Pulmonary artery endothelial cell (primary cell): ENCODE data around the gene ALDH3A1. TPM values are rescaled to one million over a fixed set of nuclear protein-coding genes. Genes with fewer than 3 reads are reported as not detected.
"Not testable (repeated sequence)": the region's sequence is repeated elsewhere in the genome, so short reads cannot be mapped to it uniquely, and the experiment has no call there.

ENCODE experiments used
- DNase-seq: peaks from one replicate; pipeline ENCODE4 v3.0.0-alpha.2; 2011; ENCODE audit warnings: low read depth, low spot score
- total RNA-seq: library from RNA; depleted of rRNA; stranded (reverse); fragments of >200 nt; gene quantifications from 2 replicates; pipeline ENCODE4 v1.2.3, GENCODE V29; 2014

The ALDH3A1 gene
- 1.5 and 1.8 TPM in 2 replicates for total RNA-seq

DNA sequence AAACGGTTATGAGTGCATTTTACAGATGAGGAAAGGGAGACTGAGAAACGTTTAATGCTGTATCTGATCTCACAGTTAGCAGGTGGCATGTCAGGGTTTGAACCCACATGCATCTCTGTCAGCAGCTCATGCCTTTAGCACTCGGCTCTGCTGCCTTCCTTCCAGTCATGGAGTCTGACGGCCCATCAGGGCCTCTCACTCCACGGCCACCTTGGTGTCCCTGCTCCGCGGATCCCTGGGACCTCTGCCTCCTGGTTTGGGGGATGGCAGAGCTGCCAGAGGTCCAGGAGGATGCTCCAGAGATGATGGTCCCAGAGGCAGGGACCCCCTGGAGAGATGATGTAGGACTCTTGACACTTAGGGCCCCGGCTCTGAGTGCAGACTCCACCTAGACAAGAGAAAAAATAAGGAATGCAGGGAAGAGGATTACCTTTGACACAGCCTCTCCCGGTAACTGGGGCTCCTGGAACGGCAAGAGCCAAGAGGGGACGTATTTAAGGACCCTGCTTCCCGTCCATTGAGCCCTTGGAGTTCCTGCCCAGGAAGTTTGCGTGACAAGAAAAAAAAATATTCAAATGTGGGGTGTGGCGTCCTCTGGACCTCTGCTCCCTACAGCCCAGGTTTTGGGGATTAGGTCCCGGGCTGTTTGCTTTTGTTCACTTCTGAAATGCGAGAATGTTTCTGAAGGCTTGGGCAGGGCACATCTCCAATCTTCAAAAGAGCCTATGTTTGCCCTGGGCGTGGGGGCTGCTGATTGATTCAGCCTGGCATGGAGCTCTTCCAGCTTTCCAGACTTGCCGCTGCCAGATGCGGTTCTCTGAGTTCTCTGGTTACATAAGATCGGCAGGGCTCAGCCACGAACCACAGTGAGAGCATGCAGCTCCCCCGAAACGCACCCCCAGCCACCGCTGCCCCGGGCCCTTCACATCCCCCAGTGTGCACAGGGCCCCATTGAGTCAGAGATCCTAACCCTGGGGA, at the start of gene ALDH3A1:
TSS of gene ALDH3A1 (minus strand) at position 470 of the 978 bp plus-strand sequence. CDS start 3,169 bp downstream, outside the sequence.
- no peak for DNase-seq

DNA sequence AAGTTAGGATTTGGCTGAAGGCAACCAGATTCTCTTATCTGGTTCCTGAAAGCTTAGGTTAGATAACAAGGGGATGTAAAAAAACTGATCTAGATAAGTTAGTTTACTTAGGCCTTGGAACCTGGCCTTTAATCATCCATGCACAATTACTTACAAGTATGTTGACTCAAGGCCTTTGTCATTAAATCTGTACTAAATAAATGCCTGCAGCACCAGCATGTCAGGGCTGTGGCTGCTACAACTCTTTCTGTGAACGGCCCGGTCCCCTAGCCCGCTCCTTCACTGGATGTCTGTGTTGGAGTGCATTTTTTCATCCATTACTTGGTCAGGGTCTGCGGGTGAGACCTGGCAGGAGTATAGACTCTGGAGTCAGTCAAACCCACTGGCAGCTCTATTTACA, 48.4 kb upstream of the ALDH3A1 start:
- DNase-seq = no peak

DNA sequence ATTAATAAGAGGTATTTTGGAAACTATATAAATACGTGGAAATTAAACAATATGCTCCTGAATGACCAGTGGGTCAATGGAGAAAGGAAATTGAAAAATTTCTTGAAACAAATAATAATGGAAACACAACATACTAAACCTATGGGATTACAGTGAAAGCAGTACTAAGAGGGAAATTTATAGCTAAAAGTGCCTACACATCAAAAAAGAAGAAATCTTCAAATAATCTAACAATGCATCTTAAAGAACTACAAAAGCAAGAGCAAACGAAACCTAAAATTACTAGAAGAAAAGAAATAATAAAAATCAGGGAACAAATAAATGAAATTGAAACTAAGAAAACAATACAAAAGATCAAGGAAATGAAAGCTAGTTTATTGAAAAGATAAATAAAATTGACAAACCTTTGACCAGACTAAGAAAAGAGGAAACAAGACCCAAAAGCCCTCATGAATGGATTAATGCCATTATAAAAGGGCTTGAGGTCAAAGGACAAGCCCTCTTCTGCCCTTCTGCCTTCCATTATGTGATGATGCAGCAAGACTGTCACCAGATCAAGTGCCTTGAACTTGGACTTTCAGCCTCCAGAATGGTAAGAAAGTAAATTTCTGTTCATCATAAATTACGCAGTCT, 43.9 kb upstream of the ALDH3A1 start:
- no peak for DNase-seq

DNA sequence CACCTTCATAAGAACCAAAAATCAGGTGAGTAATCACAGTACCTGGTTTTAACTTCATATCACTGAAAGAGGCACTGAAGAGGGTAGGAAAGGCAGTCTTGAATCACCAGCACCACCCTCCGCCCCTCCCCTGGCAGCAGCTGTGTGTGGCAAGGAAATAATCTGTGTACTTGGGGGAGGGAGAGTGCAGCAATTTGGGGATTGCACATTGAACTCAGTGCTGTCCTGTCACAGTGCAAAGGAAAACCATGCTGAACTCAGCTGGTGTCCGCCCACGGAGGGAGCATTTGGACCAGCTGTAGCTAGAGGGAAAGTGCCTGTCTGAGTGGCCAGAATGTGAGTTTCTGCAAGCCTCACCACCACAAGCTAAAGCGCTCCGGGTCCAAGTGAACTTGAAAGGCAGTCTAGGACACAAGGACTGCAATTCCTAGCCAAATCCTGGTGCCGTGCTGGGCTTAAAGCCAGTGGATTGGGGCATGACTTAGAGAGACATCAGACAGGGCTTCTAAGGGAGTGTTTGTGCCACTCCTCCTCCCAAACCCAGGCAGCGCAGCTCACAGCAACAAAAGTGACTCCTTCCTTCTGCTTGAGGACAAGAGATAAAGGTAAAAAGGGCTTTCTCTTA, 39.7 kb upstream of the ALDH3A1 start:
- DNase-seq = no peak

DNA sequence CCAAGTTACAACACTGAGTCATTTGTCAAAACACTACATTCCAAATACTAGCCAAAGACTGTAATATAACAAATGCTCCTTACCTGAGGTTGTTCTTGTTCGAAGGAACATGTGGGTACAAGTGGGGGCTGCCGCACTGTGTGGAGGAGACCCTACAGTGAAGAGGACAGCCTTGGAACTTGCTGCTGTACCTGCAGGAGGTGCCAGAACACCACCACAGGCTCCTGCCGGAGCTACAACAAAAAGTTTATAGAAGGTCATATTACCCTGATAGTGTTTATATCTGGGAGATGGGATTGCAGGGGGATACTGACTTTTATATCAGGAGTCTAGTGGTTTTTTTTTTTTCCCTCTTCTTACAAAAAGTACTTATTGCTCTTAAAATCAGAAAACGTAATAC, 37.8 kb upstream of the ALDH3A1 start:
- DNase-seq = no peak

DNA sequence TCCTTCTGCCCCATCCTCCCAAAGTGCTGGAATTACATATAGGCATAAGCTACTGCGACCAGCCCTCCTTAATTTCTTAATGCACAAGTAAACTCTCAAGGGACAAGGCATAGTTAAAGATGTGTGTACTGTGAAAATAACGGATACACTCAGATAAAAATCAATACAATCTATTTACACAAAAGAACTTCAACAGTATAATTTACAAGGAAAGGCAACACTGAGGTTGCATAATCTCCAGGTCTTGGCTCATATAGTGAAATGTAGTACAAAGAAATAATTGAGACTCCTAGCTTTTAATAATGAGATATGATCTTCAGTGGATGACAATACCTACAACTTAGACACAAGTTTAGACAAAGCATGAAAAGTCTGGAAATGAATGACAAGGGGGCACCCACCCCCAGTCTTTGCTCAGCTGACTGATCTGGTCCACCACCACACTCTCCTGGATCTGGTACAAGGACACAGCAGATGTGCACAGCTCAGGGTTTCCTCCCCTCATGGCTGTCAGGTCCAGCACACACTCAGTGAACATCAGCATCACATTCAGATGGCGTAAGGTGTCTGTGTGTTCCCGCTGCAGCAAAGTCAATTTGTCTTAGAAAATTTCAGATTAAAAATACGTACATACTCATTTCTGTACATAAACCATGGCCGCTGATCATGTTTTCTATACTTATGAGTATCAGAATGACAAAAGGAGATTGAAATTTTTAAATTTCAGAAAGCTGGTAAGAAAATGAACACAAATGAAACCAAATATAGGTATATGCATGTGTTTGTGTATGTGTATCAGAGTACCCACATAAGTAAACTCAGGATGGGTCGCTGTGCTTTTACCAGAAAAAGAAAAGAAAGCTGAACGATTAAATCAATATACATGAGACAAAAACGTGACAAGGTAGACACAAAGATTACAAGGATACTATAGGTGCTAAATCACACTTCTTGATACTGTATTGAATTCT, 33.7 kb upstream of the ALDH3A1 start:
- DNase-seq = no peak

DNA sequence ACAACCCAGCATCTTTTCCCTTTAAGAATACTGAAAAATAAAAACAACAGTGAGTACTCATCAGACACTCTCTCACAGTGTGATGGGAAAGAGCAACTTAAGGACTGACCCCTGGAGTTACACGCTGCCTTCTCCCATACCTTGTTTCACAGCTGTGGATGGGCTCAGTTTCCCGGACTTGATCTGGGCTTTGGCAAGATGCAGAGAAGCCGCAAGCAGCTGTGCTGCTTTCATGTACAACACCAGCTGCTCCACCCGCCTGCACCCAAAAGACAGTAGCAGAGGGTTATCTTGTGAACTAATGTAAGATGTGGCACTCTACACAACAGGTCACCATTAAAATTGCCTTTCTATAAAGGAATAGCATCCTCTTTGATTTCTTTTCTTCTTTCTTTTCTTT, 32.7 kb upstream of the ALDH3A1 start:
- DNase-seq = no peak

DNA sequence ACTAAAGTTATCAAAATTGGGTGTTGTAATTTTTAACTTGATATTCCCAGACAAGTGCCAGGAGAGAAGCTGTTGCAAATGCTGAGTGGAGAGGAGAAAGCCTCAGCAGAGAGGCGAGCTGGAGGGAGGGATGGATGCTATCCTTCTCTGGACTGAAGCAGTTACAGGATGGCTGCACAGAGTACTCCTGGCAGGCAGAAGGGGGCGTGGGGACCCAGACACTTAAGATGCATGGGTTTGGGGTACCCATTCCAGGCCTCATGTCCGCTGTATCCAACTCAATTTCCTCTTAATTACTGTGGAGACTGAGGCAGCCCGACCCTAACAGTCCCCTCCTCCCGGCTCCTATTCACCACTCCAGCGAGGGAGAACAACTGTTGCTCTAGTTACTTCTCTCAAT, 25.4 kb upstream of the ALDH3A1 start:
- no peak for DNase-seq

DNA sequence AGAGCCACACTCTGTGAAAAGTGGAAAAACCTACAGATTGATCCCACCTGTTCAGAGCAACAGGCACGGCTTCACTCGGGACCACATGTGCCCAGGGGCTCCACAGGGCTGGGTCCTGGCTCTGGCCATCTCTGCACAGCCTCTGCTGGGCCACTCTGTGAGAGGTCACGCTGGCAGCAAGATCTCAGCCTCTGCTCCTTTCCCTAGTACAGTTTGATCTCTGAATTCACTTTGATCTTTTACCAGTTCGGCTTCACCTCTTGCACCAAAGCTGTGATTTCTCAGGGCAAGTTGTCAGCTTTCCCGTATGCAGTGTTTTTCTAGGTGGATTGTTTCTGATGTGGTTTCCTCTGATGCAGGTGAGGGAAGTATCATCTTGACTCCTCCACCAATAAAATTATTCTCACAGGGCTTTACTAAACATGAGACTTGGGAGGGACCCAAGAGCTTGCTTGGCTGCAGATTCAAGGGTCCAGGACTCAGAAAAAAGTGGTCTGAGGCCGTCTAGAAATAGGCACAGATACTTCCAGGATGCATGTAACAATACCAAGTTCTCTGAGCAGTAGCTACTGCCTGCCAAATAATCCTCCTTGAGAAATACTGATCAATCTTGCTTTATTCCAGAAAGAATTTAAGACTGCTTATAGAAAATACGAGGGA, 24.0 kb upstream of the ALDH3A1 start:
- no peak for DNase-seq

DNA sequence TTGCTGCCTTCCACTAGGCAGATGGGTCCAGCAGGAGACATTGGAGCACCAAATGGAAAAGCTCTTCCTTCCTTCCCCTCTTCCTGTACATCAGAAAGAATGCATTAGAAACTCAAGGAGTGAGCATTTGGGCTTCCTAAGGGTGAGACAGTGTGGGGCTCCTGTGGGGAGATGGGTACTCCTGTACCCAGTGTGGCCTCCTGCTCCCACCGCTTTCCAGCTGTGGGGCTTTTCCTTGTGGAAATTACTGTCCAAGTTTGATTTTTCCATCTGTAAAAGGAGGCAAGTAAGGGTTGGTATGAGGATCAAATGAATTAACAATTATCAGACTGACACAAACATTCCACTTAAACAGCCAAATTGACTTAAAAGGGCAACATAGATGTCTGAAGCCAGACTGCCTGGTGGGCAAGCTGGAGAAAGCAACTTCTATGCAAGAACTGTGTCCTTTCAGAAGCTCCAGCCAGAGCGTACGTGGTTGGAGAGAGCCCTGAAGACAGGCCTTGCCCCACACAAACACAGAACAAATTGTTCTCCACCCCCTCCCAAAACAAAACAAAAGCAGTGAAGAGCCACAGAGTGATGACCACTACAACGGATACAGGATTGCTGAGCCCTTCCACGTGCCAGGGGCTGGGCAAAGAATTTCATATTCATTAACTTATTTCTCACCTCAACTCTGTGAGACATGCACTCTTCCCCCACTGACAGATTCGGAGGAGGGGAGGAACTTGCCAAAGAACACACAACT, 23.1 kb upstream of the ALDH3A1 start:
- DNase-seq = no peak

DNA sequence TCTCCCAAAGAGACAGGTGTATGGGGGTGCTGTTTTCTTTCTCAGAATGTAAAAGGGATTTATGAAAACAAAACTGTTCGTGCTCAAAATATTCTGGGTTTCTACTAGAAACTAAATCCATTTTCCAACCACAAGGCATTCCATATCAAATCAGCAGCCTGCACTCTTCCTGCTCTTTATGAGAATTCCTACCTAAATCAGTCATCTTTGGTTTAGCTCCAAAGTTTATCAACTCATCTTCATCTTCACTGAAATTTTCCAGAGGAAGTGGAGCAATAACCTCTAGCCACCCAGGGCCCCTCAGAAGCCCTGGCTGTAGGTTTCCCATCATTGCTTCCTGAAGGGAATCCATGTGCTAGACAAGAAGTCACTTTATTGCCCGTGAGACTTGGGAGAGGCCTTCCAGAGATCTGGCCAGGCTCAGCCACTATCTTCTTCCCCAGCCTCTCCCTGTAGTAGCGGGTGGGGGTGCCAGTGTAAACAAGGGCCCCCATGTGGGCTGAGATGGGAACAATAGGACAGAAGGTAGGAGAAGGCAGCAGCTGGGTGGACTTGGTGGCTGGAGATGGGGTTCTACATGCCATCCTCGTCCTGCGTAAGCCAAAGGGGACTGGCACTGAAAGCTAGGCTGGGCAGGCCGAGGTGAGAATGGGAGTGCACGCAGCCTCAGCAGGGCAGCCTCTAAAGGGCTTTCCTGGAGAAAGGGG, 22.0 kb upstream of the ALDH3A1 start:
- DNase-seq = no peak

DNA sequence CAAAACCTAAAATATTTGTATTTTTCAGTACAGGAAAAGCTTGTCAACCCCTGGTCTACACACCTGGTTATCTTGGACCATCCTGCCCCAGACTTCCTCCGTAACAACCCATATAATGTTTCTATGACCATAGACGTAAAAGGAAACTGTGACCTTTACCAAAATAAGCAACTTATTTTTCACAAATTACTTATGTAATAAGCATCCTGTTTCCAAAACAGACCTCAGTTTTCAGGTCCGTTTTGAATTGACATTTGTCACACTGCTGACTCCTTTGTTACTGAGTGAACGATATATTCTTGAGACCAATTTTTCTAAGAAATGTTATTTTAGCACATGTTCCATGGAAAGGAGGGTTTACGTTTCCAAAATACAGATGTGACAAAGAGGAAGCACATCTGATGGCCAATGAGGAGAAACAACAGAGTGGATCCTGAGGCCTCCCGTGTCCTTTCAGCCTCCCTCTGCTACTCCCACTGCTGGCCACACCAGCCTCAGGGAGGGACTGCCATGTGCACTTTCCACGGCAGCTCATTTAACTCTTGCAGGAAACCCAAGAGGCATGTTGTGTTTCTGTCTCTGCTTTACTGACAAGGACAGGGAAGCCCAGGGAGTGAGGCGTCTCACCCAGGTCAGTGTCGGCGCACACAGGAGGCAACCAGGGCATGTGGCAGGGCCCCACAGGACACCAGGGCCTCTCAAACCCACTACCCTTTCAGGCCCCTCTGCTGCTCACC, 20.1 kb upstream of the ALDH3A1 start:
- DNase-seq = no peak

DNA sequence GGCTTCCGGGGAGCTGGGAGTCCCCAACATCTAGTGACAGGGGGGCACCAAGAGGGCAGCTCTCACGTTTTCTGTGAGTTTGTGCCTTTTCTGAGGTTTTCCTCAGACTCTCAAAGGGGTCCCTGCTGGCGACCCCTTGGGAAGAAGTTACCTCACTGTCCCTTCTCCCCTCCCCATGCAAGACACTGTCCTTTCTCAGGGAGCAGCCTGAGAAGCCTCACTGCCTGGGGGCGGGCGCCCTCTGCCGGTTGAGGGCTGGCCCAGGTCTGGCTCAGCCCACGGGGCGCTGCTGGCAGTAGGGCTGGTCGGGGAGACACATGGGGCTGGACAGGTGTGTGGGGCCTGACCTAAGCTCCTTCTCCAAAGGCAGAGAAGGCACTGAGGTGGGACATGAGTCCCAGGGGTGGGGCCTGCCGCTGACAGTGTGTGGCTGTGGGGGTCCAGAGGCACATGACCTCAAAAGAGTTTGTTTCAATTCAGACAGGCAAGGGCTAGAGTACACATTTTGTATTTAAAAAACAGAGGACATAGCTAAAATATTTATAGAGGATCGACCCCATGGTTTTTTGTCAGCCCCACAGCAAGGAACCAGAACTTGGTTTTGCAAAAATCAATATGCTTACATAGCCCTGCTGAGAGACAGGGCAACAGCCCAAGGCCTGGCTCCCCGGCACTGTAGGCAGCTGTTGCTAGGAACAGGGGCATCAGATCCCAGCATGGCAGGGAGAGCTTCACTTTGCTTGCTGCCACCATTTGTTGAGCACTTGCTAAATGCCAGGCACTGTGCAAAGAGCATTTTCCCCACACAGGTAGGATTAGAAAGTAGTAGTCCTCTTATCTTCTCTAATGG, 18.5 kb upstream of the ALDH3A1 start:
- peak; percentile 11 for DNase-seq

DNA sequence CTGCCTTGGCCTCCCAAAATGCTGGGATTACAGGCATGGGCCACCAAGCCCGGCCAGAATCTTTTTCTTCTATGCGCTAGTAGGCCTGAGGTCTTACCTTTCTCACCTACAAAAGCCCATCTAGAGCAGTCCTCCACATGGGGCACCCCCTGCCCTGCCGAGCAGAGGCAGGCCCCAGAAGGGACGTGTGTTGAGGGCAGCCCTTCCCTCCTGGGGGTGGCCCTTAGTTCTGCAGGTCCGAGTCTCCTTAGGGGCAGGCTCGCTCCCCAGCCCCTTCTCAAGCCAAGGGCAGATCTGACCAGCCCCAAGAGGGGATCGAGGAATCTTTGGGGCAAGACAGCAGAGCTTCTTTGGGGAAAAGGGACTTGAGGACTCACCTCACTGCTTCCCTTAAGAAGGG, 17.9 kb upstream of the ALDH3A1 start:
- no peak for DNase-seq

DNA sequence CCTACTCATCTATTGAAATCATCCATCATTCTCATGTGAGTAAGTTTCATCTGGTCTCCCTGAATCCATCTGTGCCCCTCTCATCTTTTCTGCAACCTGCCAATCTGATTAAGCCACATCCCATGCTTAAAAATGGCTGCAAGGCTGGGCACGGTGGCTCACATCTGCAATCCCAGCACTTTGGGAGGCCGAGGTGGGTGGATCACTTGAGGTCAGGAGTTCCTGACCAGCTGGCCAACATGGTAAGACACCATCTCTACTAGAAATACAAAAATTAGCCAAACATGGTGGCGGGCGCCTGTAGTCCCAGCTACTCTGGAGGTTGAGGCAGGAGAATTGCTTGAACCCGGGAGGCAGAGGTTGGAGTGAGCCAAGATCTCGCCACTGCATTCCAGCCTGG, 15.9 kb upstream of the ALDH3A1 start:
- not testable (repeated sequence) for DNase-seq

DNA sequence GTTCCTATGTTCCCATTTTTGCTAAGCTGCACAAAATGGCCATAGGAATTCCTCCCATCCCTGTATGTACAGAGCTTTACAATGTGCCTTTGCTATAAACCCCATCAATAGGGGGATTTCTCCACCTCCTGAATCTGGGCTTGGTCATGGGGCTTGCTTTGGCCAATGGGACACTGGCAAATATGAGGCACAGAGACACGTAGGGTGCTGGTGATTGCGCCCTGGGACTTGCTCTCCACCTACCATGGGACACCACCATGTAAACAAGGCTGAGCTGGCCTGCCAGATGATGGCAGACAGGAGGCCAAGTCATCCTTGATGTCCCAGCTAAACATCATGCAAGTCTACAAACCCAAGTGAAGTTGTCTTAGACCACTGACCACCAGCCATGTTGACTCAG, 15.3 kb upstream of the ALDH3A1 start:
- no peak for DNase-seq

DNA sequence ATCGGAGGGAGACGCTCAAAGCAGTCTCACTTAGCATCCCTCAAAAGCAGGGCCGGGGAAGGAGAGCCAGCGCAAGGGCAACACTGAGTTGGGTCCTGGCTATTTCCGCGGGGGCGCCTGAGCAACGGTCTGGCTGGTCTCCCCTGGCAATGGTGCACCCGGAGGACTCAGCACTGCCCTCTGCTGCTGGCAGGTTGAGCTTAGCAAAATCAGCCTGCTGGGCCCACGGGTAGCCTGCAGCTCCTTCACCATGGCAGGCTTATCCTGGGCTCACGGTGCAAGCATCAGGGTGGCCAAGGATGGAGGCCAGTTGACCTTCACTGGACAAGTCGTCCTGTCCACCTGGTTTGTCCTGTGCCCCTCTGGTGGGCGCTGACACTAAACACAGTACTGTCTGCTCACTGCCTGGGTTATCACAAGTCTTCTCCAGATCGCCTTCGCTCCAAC, 14.4 kb upstream of the ALDH3A1 start:
- DNase-seq = no peak
